ENCODE data around the gene SLC9A7.
"Not testable (repeated sequence)": the region's sequence is repeated elsewhere in the genome, so short reads cannot be mapped to it uniquely, and the experiment has no call there.

SLC9A7 gene

DNA sequence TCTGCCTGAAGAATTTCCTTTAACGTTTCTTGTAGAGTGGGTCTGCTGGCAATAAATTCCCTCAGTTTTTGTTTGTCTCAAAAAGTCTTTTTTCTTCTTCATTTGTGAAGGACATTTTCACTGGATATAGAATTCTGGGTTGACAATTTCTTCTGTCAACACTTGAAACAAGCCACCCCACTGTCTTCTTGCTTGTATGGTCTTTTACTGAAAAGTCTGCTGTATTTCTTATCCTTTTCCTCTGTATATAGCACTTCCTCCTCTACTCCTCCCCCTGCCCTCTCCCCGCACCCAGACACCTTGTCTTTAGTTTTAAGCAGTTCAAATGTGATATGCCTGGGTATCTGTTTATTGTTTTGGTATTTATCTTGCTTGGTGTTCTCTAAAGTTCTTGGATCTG, 23.3 kb downstream of the SLC9A7 start:
- Histone ChIP-seq H3K4me3 (no peak overlapping the region), H3K27ac (no peak overlapping the region)
- DNase-seq (ENCODE audit: low spot score) = no peak
- TF ChIP-seq, protein P1, sequence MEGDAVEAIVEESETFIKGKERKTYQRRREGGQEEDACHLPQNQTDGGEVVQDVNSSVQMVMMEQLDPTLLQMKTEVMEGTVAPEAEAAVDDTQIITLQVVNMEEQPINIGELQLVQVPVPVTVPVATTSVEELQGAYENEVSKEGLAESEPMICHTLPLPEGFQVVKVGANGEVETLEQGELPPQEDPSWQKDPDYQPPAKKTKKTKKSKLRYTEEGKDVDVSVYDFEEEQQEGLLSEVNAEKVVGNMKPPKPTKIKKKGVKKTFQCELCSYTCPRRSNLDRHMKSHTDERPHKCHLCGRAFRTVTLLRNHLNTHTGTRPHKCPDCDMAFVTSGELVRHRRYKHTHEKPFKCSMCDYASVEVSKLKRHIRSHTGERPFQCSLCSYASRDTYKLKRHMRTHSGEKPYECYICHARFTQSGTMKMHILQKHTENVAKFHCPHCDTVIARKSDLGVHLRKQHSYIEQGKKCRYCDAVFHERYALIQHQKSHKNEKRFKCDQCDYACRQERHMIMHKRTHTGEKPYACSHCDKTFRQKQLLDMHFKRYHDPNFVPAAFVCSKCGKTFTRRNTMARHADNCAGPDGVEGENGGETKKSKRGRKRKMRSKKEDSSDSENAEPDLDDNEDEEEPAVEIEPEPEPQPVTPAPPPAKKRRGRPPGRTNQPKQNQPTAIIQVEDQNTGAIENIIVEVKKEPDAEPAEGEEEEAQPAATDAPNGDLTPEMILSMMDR (IDR thresholded peaks at IDR 0.05) = no peak

DNA sequence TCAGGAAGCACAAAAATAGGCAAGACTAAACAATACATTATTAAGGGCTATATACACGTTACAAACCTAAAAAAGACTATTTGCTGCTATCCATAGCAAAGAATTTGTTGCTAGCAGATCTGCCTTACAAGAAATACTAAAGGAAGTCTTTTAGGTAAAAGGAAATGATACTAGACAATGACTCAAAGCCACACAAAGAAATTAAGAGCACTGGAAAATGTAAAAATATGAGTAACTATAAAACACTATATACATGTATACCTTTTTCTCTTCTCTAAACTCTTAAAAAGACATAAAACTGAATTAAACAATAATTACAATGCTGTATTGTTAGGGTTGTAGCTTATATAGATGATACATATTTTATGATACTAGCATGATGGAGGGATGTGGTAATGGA, 25.7 kb downstream of the SLC9A7 start:
- TF ChIP-seq, protein P1 (IDR thresholded peaks at IDR 0.05) = no peak
- no peak for DNase-seq (ENCODE audit: low spot score)
- Histone ChIP-seq H3K27ac (no peak overlapping the region), H3K4me3 (no peak overlapping the region)

DNA sequence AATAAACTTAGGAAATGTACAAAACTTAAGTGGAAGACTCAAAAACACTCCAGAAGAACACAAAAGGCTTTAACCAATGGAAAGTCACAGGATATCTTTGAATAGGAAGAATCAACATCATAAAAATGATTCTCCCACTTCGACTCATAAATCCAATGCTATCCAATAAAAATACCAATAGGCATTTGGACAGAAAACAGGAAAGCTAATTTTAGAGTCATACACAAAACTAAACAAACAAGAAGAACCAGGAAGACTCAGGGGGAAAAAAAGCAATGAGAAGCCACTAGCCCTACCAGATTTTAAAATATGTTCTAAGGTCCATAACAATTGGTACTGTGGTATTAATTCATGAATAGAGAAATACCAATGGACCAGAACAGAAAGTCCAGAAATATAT, 28.2 kb downstream of the SLC9A7 start:
- Histone ChIP-seq H3K4me3 (no peak overlapping the region), H3K27ac (no peak overlapping the region)
- TF ChIP-seq, protein P1 (IDR thresholded peaks at IDR 0.05) = no peak
- DNase-seq (ENCODE audit: low spot score) = no peak

DNA sequence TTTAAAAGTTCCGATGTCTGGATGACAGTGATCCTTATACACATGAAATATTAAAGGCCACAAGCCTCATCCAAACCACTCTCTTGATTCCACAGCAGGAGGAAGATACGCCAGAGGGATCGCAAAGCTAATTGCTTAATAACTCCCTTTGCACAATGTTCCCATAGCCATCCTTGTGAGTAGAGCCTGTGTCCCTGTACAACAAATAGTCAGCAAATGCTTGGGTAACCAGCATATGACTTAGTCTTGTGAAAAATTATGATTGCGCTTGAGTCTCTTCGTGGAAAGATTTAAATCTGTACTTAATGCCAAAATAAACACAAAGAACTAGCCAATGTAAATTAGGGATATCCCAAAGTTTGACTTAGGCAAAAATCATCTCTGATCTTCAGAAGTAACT, 31.5 kb downstream of the SLC9A7 start:
- no peak overlapping the region for H3K4me3 ChIP-seq
- DNase-seq (ENCODE audit: low spot score) = no peak
- no peak overlapping the region for H3K27ac ChIP-seq
- TF ChIP-seq, protein P1 (IDR thresholded peaks at IDR 0.05) = no peak

DNA sequence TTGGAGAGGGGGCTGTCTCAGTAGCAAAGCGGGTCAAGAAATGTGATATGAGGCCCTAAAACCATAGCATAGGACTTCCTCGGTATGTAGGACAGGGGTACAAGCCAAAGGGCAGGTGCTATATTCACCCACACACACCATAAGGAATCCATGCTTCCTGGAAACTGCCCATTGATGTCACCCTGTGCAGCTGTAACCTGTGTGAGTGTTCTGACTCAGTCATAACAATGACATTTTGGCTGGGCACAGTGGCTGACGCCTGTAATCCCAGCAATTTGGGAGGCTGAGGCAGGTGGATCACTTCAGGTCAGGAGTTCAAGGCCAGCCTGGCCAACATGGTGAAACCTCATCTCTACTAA, 35.4 kb downstream of the SLC9A7 start:
- not testable (repeated sequence) for H3K4me3 ChIP-seq; DNase-seq (ENCODE audit: low spot score); H3K27ac ChIP-seq

DNA sequence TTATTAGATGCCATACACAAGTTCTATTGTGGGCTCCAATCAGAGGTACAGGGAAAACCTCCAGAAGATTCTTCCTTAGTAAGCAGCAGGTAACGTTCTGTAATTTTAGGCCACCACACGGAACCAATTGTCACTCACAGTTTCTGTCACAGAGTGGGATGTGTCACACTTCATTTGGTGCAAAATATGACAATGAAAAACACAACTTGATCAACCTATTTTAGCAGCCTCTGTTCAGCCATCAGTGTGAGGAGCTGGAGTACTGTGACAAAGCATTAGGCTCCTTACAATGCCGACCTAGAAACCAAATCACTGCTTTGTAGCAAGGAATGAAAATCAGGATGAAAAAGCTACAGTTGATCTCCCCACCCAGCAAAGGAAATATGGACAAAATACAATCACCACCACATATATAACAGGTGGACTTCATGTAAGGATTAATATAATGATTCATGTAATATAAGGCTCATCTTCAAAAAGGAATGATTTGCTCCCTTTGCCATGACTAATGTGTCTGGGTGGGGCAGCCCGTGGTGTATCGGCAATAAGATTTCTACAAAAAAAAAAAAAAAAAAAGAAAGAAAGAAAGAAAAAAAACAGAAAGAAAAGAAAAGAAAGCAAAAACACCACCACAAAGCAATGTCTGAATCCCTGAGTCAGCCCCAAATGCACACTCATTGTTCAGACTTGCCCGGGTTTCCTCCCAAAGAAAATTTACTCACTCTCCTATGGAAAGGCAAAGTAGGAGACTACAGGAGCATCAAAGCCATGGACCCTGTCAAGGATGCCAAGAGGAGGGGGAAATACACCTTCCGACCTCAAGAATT, 36.0 kb downstream of the SLC9A7 start:
- no peak overlapping the region for H3K4me3 ChIP-seq
- H3K27ac ChIP-seq = no peak overlapping the region
- TF ChIP-seq, protein P1 (IDR thresholded peaks at IDR 0.05) = no peak
- no peak for DNase-seq (ENCODE audit: low spot score)

DNA sequence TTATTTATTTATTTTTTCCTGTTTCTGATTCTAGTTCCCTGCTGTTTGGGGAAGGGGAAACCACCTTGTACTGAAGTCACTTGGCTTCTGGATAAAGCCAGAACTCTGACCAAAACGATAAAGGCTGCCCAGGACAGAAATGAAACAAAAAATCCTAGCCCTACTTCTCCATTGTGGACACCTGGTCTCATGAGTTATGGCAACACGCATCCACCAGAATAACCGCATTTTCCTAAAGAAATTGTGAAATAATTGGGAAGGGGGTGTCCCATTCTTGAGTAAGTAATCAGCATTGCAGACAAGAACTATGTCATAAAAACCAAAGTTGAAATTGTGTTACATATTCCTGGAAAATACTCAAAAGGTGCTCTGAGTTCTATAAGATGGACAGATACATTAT, 42.1 kb downstream of the SLC9A7 start:
- no peak for DNase-seq (ENCODE audit: low spot score)
- Histone ChIP-seq H3K4me3 (no peak overlapping the region), H3K27ac (no peak overlapping the region)
- TF ChIP-seq, protein P1 (IDR thresholded peaks at IDR 0.05) = no peak

Measured in coronary artery (tissue), 2 donors.